ENCODE data around the gene MGAT5B.

The MGAT5B gene

DNA sequence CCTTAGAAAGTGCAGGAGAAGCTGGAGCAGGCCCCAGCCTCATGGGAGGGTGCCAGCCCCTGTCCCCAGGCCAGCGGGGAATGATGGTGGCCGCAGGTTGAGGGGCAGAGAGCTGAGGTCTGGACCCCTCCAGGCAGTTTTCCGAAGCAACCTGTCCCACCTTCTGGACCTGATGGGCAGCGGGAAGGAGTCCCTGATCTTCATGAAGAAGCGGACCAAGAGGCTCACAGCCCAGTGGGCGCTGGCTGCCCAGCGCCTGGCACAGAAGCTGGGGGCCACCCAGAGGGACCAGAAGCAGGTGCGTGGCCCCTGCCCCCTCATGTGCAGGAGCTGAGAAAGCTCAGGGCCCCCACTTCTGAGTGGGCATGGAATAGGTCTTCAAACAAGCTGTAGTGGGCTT lies 36.8 kb downstream of the MGAT5B start:
- DNase-seq (ENCODE audit: low spot score): no peak

DNA sequence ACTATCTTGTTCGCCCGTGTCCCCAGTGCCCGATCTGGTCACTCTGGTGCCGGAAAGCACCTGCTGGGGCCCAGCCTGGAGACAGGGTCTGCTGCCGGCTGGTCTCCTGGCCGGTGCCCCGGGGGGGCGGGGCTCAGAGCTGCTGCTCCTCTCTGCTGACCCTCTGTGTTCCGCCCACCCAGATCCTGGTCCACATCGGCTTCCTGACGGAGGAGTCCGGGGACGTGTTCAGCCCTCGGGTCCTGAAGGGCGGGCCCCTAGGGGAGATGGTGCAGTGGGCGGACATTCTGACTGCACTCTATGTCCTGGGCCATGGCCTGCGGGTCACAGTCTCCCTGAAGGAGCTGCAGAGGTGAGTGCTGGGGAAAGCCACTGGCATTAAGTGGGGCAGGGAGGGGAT lies 37.6 kb downstream of the MGAT5B start:
- no peak for DNase-seq (ENCODE audit: low spot score)

DNA sequence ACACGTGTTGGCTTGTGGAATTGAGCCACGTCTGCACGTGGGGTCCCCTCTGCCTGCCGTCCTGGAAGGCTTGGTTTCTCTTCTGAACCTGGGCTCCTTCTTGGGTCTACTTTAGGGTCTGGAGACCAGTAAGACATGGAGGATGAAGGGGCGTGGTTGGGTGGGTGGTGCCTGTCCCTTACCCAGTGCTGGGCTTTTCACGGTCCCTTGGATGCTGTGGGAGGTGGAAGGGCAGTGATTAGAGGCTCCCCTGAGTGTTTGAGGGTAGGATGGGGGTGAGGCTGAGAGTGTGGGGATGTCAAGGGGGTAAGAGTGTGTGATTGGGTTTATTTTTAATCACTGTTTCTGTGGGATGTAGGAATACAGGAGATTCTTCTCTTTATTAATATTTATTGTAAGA lies 38.3 kb downstream of the MGAT5B start:
- DNase-seq (ENCODE audit: low spot score): no peak

DNA sequence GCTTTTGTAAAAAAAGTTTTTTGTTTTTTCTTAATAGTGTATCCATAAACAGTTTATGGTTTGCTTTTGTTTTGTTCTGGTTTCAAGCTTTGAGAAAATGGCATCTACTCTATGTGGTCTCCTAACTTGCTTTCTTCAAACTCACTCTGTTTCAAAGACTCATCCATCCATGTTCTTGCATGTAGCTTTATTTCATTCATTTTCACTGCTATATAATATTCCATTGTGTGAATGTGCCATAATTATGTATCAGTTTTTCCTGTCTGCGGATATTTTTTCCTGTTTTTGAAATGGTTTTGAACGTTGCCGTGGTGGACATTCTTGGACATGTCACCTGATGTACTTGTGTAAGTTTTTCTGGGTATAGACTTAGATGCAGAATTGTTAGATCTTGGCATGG lies 39.1 kb downstream of the MGAT5B start:
- DNase-seq (ENCODE audit: low spot score): no peak

DNA sequence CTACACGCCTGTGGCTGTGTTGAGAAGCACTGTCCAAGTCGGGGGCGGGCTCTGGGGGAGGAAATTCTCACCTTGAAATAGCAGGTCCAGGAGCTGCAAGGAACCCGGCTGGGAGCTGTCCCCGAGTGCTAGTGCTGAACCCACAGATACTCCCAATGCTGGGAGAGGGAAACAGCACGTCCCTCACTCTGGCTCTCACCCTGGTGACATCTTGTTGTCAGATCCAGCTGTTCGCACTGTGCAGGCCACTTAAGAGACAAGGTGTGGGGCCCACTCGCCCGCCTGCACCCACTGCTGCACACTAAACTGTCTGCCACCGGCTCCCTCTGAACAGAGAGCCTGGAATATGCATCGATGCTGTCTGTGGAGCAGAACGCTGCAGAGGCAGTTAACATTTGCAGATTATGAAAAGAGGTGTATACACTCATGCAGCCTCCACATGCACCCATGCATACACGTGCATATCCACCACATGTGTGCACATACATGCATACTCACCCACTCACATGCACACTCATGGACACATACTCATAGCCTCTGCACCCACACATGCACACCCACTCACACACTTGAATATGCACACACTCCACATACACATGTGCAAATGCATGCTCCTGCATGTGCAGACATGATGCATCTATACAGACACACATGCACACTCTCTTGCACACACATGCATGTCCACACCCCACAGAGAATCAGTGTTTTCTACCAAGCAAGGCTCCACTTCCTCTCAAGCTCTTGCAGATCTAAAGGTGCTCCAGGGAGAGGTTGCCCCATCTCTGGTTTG lies 42.0 kb downstream of the MGAT5B start:
- no peak for DNase-seq (ENCODE audit: low spot score)

DNA sequence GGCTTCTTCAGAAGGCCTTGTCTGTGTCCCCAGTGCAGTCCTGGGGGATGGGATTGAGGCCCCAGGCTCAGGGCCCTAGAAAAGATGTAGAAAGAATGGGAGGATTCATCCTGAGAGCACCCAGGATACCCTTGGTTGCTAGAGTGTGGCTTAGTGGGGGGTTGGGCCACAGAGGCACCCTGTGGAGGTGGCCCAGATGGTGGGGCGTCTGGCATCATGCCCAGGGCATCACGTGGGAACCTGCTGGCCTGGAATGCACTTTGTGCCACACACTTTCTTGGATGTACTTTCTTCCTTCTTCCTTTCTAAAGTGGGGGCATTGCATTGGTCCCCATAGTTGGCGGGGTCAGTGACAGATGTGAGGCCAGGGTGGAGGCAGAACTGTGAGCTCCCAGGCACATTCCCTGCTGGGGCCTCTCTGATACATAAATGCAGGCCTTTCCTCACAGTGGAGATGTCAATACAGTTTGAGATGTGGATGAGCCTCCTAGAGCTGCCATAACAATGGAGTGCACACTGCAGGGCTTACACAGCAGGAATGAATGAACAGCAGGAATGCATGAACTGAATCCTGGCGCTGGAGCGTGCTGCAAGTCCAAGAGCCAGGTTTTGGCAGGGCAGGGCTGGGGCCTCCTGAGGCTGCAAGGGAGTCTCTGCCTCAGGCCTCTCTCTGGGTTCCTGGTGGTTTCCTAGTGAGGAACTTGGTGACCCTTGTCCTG lies 43.3 kb downstream of the MGAT5B start:
- DNase-seq (ENCODE audit: low spot score): no peak

DNA sequence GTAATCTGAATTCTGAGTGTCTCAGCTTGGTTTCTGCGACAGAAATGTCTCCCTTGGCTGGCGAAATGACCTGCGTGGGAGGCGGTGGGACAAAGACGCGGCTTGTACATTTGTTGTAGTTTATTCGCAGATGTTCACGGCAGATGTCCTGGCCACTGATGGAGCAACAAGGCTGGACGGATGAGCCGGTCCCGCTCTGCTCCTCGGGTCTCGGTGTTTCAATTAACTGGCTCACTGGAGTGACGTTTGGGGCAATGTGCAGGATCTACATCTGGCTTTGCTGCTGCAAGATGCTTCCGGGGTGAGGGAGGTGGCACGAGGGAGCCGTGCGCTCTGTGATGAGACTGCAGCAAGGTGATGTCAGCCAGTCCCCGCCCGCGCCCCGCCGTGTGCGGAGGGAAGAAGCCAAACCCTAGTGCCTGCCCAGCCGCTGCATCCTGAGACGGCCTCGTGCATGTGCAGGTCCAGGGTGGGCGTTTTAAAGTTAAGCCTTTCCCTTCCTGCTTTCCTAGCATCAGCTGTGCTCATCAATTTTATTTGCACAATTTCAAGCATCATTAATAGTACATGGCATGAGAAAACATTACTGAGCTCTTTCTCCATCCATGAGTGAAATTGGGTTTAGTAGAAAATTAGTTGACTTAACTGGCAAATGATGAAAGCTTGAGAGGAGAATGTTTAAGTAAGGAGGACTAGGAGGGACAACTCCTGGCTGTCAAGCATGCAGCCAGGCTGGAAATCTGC lies 44.4 kb downstream of the MGAT5B start:
- no peak for DNase-seq (ENCODE audit: low spot score)

DNA sequence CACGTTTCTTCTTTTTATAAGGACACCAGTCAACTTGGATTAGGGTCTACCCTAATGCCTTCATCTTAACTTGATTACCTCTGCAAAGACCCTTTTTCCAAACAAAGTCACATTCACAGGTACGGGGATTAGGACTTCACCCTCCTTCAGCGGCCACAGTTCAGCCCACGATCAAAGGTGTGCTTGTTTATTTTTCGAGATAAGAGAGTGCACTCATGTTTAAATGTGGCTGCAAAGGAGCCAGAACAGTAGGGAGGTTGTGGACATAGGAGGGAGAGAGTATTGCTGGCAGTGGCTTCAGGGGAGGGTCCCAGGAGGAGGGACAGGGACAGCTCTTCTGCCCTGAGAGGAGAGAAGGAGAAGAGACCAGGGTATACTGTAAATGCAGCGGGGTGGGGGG lies 46.7 kb downstream of the MGAT5B start:
- DNase-seq (ENCODE audit: low spot score): no peak

DNA sequence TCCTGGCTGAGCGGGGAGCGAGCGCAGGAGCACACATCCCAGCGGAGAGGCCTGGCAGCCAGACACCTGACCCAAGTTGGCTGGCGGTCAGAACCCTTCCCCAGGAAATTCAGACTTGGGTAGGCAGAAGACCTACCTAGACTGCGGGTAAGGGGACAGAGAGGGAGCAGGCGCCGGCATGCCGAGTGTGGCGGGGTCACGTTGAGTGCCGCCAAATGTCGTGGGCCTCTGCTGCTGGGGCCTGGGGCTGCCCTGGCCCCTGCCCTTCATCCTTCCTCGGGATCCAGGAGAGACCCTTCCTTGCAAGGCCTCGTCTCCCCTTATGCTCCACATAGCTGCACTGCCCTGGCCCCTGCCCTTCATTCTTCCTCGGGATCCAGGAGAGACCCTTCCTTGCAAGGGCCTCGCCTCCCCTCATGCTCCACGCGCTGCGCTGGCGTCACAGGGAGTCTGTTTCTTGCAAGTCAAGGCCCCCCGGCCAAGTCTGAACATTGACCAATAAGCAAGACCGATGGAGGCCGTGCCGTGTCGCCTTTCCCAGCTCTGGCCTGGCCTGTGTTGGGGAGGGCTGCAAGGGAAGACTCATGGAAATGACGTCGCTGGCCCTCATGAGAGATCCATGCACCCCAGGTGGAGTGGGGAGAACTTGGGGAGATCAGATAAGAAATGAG lies 47.8 kb downstream of the MGAT5B start:
- DNase-seq (ENCODE audit: low spot score): no peak

DNA sequence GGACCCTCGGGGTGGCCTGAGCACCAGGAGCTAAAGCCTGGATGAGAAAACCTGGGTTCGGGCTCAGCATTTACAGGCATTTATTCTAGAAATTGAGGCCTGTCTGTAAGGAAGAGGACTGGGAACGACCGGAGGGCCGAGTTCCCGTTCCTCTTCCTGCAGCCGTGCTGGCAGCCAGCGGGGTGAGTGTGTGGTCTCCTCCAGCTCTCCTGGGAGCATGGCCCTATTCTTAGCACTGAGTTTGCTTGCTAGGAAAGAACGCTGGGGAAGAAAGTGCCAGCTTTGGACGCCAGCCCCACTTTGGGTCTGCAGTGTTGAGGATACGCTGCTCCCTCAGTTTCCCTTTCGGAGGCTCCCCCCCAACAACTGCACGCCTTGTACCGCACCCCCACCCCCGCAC lies 49.6 kb downstream of the MGAT5B start:
- DNase-seq (ENCODE audit: low spot score): no peak

DNA sequence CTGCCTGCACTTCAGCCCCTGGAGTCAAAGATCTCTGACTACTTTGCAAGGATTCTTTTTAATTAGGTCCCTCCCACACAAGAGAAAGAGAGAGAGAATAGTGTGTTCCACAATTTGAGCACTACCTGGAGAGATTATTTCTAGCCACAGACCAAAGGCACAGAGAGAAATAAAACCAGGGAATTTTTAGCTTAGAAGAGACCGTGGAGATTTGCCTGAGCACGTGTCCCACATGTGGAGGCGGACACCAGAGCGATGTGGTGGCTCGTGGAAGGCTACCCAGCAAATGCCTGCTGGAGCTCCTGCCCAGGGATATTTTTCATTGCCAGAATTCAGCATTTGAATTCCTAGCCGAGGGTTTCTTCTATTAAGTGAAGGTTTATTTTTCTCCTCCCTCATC lies 50.6 kb downstream of the MGAT5B start:
- DNase-seq (ENCODE audit: low spot score): no peak

DNA sequence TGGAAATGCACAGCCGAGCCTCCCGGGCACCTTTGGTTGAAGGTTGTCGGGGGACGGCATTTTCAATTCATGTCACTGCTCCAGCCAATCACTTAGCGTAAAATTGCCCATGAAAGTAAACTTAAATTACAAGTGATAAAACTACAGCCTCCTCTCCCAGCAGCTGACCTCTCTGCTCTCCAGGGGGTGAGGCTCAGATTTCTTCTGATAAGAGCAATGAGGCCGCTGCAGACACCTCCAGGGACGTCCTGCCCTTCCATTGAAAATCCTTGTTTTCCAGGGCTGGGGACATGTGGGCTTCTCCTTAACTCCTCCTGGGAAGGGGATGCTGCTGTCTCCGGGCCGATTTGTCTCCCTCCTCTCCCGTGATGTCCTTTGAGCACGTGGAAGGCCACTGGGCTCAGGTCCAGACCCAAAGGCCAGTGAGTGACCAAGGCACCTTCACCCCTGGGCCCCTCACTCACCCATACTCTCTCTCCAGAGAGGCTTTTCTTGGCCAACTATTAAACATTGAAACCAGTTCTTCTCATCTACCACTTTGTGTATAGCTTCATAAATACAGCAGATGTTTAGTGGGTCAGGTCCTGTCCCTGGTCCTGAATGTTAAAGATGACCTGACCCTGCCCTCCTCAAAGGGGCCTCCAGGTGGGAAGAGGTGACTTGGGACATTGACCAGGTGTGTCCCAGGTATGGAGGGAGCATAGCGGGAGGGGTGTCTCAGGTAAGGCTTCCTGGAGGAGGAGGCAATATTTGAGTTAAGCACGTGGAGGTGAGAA lies 52.3 kb downstream of the MGAT5B start:
- no peak for DNase-seq (ENCODE audit: low spot score)

DNA sequence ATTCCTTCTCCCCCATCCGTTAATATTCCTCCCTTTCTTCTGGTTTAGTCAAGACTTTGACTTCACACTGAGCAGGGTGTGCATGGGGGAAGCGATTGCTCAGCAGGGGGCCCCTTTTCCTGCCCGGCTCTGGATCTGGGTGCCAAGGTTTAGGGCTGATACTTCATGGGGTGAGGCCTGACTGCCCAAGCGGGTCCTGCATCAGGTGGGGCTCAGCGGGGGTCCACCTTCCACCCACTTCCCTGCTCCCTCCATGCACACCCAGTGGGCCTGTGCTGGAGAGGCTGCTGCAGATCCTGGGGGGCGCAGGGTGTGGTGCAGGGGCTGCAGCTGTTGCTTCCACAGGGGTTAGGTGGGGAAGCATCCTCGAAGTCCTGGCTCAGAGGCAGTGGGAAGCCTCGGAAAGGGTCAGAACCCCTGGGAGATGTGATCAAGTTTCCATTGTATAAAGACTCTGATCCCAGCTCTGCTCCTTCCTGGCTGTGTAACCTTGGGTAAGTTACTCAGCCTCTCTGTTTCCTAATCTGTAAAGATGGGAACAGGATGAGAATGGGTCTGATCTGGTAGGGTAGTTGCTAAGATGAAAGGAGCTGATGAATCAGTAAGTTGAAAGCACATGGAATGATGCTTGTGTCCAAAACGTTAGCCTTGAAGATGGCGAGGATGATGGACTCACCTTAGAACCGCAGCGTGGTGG lies 53.3 kb downstream of the MGAT5B start:
- no peak for DNase-seq (ENCODE audit: low spot score)

DNA sequence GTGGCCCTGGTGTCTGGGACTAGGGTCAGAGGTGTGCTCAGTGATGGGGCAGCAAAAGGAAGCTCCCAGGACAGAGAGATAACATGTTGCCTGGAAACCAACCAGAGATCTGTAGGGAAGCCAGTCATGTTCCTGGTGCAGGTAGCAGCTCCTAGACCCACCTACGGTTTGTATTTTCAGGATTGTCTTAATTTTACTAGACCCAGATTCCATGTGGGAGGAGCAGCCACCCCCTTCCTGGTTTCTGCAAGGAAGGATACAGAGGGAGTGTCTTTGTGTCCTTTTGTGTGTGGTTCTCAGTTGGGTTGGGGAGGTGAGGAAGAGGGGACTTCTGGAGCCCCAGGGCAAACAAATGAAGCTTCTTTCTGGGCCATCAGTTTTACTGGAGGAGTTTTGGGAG lies 53.9 kb downstream of the MGAT5B start:
- DNase-seq (ENCODE audit: low spot score): no peak

DNA sequence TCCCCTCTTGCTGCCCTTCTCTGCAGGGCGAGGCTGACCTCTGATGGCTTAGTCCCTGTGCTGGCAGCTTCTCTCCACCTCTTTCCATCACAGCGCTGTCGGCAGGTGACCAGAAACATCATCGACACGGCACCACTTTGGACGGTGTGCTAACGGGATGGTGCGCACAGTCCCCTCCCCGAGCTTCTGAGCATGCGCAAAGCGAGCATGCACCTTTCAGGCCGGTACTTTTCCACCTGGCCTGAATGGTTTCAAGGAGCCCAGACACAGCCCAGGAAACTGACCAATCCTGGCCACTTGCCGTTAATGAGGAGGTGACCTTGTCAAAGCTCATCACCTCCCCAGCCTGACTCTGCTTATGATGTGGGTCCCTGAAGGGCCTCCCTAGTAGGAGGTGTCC lies 54.8 kb downstream of the MGAT5B start:
- no peak for DNase-seq (ENCODE audit: low spot score)

DNA sequence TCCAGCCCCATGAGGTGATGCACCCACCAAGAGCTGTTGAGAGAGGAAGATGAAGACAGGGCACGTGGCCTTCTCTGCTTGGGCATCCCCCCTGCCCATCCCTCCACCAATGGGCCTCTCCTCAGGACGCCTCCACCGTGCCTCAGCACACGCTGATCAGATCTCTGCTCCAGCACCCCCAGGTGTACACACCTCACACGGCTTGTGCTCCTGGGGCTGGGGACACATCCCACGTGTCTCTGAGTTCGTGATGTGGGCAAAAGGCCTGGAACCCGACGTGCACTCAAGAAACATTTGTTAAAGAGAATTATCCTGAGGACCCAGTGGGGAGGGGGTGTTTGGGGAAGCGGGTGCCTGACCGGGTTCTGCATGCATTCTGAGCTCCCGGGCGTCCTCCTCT lies 55.3 kb downstream of the MGAT5B start:
- no peak for DNase-seq (ENCODE audit: low spot score)

DNA sequence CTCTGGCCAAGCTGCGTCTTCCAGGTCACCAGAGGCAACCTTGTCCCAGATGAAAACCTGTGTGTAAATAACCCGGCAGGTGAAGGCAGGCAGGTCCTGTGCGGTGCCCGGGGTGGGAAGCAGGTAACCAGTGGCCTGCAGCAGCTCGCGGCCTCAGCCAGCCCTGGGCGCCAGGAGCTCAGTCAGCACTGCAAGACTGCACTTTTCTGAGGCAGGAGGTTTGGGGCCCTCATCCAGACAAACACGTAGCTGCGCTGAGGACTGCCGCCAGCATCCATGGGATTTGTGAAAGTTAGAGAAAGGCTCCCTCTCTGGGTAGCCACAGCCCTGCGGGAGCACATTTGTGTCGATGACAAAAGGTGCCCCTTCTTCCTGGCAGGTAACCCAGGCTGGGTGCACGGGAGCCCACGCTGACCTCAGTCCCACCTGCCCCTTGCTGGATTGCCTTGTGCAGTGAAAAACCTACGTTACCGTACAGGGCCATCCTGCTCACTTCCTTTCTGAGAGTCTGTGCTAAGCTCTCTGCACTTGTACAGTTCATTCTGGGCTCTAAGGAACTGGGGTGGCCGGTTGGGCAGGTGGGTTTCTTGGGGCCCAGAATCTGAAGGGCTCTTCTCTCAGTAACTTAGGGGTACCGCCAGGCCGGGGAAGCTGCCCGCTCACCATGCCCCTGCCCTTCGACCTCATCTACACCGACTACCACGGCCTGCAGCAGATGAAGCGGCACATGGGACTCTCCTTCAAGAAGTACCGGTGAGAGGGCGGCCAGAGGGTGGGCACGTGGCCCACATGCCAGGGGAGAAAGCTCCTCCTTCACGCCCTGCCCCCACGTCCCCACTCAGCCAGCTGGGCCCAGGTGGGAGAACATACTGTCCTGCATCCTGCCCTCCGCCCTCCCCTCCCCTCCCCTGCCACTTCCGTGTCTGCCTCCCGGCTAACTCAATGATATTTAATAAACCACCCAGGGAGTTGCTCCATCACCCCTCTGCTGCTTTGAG lies 56.4 kb downstream of the MGAT5B start:
- no peak for DNase-seq (ENCODE audit: low spot score)

DNA sequence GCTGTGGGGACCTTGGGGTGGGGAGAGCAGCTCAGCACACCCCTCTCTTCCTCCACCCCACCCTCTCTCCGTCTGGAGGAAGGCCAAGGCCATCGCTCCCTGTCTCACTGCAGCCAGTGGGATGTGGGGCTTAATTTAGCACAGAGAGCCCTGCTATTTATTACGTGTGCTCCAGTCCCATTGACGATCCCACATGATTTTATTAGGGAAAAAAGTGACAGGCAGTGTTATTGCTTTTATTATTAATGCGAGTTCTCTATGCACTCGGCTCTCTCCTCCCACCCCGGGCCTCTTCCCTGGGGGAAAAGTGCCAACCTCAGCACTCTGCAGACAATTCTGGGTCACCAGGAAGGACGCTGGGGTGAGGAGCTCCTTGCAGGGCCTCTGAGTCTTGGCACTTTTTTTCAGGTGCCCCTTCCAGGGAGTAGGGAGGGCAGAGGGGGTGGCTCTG lies 57.3 kb downstream of the MGAT5B start:
- peak; percentile 3 for DNase-seq (ENCODE audit: low spot score)

DNA sequence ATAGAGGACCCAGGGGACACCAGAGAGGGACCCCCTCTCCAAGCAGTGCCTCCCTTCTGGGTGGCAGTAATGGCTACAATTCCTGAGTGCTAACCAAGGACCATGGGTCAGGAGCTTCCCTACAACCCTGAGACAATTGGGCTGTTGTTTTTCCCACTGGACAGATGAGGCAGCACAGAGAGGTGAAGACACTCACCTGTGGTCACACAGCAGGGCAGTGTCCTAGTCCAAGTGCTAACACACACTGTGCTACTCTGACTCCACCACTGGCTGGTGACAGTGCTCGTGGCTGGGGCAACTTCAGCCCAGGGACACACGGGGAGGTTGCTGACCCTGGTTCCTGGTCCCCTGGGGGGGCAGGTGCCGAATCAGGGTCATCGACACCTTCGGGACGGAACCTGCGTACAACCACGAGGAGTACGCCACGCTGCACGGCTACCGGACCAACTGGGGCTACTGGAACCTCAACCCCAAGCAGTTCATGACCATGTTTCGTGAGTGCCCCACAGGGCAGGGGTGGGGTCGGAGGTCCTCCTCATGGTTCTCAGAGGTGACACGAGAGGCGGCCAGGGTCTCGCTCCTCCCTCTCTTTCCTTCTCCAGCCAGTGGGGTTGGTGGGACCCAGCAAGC lies 58.1 kb downstream of the MGAT5B start:
- DNase-seq (ENCODE audit: low spot score): no peak

Measured in pons (tissue), 1 donor.